Ammon's horn (tissue), 1 donor: ENCODE measurements around the gene TMEM255A.

Source experiments
- DNase-seq: peaks from one replicate; pipeline ENCODE4 v3.0.0-alpha.2; 2016; ENCODE audit warnings: low spot score

The TMEM255A gene

GRCh38 chrX:120264341-120264740 is 46.9 kb downstream of the TMEM255A start:
- no peak for DNase-seq

DNA sequence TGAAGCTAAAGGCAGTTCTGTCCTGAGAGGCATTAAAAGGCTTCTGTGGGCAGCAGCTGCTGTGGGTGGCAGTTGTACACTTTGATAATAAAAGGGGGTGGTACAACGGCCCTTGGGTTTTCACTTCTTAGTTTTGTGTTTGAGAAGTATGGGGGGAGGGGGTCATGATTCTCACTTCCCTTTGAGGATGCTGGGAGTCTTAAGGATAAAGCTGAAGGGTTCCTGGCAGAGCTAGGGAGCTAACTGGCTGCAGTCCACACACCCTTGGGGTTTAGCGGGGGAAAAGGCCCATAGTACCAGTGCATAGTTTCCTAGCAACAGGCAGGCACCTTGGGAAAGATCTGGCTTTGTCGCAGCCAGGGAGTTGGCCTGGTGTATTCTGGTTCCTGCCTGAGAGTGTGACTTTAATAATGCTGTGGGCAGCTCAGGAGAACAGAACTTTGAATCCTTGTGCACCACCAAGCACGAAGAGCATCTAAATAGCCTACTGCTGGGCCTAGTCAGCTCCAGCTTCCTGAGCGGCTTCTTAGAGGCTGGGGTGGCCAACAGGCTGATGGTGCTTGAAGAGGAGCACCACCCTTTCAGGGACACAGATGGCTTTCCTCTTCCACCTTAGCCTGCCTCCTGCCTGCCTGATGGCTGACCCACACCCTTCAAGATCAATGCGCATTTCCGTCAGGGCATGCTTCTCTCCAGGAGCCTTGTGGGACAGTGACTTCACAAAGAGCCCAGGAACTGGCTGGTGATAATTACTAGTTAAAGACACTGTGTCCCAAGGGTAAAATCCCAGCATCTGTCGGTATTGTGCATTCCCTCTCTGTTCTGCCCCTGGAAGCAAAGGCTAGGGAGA is 48.2 kb downstream of the TMEM255A start:
- DNase-seq = peak; percentile 48

DNA sequence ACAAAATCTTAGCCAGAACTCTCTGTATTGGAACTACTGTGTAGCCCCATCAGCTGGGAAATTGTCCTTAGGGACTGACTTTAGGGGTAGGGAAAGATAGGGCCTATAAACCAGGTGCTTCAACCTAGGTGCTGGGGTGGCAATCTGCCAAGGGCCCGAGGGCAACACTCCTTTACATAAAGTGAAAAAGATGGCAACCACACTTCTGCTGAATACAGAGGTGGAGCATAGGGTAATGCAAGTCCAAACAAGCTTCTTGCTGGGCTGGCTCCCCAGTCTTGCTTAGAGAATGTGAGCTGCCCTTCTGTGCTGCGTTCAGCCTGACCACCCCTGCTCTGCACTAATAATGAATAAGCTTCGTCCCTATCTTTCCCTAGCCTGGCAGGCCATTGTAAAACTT is 50.9 kb downstream of the TMEM255A start:
- DNase-seq = no peak

DNA sequence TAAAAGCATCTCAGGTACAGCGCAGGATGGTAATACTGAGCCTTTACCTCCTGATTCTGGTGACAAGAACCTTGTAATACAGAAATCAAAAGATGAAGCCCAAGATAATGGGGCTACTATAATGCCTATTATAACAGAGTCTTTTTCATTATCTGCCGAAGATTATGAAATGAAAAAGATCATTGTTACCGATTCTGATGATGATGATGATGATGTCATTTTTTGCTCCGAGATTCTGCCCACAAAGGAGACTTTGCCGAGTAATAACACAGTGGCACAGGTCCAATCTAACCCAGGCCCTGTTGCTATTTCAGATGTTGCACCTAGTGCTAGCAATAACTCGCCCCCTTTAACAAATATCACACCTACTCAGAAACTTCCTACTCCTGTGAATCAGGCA is 57.5 kb downstream of the TMEM255A start:
- DNase-seq = no peak

GRCh38 chrX:120251471-120252011 is 59.7 kb downstream of the TMEM255A start:
- DNase-seq = peak; percentile 29

- DNase-seq = peak; percentile 92
Measured at GRCh38 chrX:120250522-120251271, 60.6 kb downstream of the TMEM255A start, which contains the start of gene ZBTB33. Gene ZBTB33 (plus strand): TSS chrX:120250812. CDS start chrX:120253416, 2,604 bp downstream.

GRCh38 chrX:120244735-120245498 is 66.3 kb downstream of the TMEM255A start:
- DNase-seq = peak; percentile 55

- no peak for DNase-seq
Measured at GRCh38 chrX:120244395-120244734, 66.9 kb downstream of the TMEM255A start.

- DNase-seq = no peak
Measured at GRCh38 chrX:120242813-120243212, 68.4 kb downstream of the TMEM255A start.

DNA sequence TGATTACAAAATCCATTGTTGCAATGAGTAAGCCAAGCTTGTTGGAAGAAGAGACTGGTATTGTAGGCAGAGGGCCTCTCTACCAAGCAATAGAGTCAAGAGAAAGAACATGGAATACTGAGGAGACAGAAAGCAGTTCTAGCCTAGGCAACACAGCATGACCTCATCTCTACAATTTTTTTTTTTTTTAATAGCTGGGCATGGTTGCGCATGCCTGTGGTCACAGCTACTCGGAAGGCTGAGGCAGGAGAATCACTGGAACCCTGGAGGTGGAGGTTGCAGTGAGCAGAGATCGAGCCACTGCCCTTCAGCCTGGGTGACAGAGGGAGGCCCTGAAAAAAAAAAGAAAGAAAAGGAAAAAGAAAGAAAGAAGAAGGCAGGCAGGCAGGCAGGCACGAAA is 72.3 kb downstream of the TMEM255A start:
- no peak for DNase-seq

- DNase-seq = no peak
Measured at GRCh38 chrX:120236687-120237479, 74.4 kb downstream of the TMEM255A start.

GRCh38 chrX:120235284-120235683 is 76.0 kb downstream of the TMEM255A start:
- DNase-seq = no peak

- no peak for DNase-seq
Measured at GRCh38 chrX:120228187-120228908, 82.9 kb downstream of the TMEM255A start.

- no peak for DNase-seq
Measured at GRCh38 chrX:120224388-120224787, 86.9 kb downstream of the TMEM255A start.

DNA sequence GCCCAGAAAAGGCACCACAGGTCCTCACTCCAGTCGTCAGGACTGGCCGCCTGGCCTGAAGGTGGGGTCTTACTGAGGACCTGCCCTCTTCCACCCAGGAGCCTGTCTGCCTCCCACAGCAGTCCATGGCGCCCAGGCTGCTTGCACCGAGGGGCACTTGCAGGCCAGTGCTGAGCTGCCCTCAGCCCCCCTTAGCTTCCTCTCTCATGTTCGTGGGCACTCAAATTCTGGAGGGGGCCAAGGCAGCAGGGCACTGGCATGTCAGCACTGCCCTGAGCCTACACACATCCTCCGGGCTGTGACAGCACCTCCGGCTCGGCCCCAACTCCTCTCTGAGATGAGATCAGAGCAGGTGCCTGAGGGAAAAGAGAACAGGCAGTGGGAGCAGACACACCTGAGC is 87.9 kb downstream of the TMEM255A start:
- no peak for DNase-seq

DNA sequence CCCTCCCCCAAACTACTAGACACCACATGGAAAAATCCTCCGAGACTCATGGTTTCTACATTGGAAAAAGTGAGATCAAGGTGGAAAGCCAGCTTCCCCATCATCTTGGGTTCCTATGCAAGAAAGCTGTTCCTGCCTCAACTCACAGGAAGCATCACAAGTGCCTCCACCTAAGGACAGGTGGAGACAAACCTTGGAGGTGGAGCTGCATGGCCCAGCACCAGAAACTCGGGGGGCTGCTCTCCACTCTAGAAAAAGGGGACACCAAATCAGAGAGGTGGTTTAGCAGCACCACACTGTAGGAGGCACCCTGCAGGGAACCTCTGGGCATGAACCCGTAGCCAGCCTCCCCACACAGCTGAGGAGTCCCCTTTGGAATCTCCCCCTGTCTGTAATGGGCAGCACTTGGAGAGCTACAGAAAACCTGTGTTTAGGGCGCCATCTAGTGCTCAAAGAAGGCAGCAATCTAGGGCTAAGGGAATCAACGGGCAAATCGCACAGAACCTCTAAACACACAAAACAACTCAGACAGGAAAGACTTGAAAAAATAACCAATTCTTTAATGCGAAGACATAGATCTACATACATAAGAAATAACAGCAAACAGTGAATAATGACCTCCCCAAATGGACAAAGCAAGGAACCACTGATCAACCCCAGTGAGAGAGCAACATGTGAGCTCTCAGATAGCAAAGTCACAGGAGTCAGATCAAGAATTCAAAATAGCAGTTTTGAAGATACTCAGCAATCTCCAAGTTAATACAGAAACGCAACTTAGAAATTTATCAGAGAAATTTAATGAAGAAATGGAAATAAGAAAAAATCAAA is 97.6 kb downstream of the TMEM255A start:
- DNase-seq = peak; percentile 68
